Left cardiac atrium (tissue), 4 donors: ENCODE data around the gene METTL5. TPM values are rescaled to one million over a fixed set of nuclear protein-coding genes. Genes with fewer than 3 reads are reported as not detected.
A peak's percentile ranks its signal among the peaks of the same experiment; 100 is the strongest.
"Not testable (repeated sequence)": the region's sequence is repeated elsewhere in the genome, so short reads cannot be mapped to it uniquely, and the experiment has no call there.

Experiments used
- ATAC-seq, 2 donors: fragments of 200-7000 bp; cut with Tn5 transposase; one replicate each; pipeline ENCODE4 v1.9.1; 2020; ENCODE audit warnings: mild to moderate bottlenecking in 2 of 2, moderate library complexity in 2 of 2
- DNase-seq: peaks from one replicate; pipeline ENCODE4 v3.0.0-alpha.2; 2020
- intact Hi-C, 2 donors: fragments of 100-400 bp; cut with DNase I; formaldehyde crosslinking; loops; one replicate each; pipeline versions ENCODE4 v1.14.1 to v1.15.1; 2022 to 2023
- total RNA-seq, 2 donors: library from RNA; stranded (reverse); fragmentation: NEBNext Ultra II Directional; extraction: Animal tissue kit (Norgen Biotek cat#: 25700); gene quantifications; one replicate each; pipeline ENCODE4 v1.2.1, GENCODE V29; 2021
- donor health status: DM: no; HTN: yes; CAD: no.
- donor health status: DM: no; HTN: yes; CAD: no; lungs with severe emphysema.
- donor health status: DM: yes; HTN: yes; CAD: no.
- donor health status: Dilated cardiomyopathy.

METTL5 gene
- total RNA-seq, 2 donors from 2014 or later = 51.5 to 55.2 TPM

GRCh38 chr2:169839954-169840746 lies 15.4 kb upstream of the METTL5 start:
- ATAC-seq (peak; percentile 45 to 73), DNase-seq (no peak)
- intact Hi-C loops = no loop called here

GRCh38 chr2:169838743-169839489 lies 14.2 kb upstream of the METTL5 start:
- peak in 1 of 2 donors; percentile 34 for ATAC-seq
- intact Hi-C loops = no loop called here
- no peak for DNase-seq

- intact Hi-C loops = no loop called here
- ATAC-seq (no peak), DNase-seq (no peak)
Measured at GRCh38 chr2:169834401-169834800, 9.7 kb upstream of the METTL5 start.

- intact Hi-C loops = loop anchor here (5.0 kb wide), 2 partner anchors 49 to 99 kb away; no protein-coding TSS in a partner anchor
- DNase-seq (no peak), ATAC-seq (peak; percentile 47 to 53)
Measured at GRCh38 chr2:169828141-169828811, 3.6 kb upstream of the METTL5 start.

DNA sequence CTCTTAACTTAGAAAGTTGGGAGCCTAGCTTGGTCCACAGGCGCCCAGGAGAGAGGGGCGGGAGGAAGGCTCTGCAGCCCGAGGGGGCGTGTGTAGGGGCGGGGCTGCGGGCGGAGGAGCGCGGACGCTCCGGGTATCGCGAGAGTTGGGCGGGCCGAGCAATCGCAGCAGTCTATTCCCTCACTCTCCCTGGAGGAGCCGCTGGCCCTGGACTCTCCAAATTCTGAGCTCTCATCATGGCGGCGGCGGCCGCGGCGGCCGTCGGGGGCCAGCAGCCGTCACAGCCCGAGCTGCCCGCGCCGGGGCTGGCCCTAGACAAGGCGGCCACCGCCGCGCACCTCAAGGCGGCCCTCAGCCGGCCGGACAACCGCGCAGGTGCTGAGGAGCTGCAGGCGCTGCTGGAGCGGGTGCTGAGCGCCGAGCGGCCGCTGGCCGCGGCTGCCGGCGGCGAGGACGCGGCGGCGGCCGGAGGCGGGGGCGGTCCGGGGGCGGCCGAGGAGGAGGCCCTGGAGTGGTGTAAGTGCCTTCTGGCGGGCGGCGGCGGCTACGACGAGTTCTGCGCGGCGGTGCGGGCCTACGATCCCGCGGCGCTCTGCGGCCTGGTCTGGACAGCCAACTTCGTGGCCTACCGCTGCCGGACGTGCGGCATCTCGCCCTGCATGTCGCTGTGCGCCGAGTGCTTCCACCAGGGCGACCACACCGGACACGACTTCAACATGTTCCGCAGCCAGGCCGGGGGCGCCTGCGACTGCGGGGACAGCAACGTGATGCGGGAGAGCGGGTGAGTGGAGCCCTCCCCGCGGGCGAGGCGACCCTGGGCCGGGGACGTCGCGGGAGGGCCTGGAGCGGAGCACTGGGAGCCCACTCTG lies 2.8 kb upstream of the METTL5 start, which contains the start of gene UBR3:
Gene UBR3, plus strand, starts transcription at position 183 of the 869 bp plus-strand sequence. Its CDS starts 54 bp downstream, at position 237.
- peak; percentile 92 to 94 for ATAC-seq
- intact Hi-C loops = loop anchor here (5.0 kb wide), 2 partner anchors 50 to 100 kb away; no protein-coding TSS in a partner anchor
- DNase-seq = peak; percentile 96

DNA sequence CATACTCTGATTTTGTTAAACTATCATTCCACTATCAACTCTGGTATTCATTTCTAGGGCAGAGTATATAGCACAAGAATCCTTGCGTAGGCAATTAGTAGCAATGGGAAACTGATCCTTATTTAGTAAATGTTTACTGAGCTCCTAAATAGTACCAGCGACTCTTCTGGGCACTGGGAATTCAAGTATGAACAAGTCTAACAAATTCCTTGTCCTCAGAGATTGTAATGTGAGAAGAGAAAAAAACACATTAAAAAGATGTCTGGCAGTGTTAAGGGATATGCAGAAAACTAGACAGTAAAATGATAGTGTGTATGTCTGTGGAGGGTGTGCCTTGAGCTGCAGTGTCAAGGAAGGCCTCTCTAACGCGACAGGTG lies 721 bp downstream of the METTL5 start:
- DNase-seq = no peak
- ATAC-seq = no peak
- intact Hi-C loops = loop anchor here in 1 of 2 donors (2.0 kb wide), 1 partner anchor 105 kb away; no protein-coding TSS in a partner anchor

DNA sequence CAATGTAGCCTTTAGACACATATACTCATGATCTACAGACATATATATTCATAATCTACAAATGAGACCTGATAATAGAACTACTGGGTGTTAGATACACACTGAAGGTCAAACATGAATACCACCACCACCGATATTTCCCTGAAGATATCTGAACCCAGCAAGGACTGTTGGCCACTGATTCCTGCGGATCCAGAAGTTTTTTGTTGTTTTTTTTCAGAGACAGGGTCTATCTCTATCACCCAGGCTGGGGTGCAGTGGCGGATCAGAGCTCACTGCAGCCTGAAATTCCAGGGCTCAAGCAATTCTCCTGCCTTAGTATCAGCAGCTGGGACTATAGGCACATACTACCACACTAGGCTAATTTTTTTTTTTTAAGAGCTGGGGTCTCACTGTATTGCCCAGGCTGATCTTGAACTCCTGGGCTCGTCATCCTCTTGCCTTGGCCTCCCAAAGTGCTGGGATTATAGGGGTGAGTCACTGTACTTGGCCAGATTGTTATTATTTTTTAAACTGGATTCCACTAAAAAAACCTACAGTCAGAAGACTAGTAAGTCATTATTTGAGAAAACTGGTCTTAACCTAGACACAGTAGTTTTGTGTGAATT lies 1.8 kb downstream of the METTL5 start:
- DNase-seq (no peak), ATAC-seq (no peak)
- intact Hi-C loops = no loop called here

GRCh38 chr2:169822036-169822435 lies 2.7 kb downstream of the METTL5 start:
- intact Hi-C loops = no loop called here
- DNase-seq (no peak), ATAC-seq (no peak)

DNA sequence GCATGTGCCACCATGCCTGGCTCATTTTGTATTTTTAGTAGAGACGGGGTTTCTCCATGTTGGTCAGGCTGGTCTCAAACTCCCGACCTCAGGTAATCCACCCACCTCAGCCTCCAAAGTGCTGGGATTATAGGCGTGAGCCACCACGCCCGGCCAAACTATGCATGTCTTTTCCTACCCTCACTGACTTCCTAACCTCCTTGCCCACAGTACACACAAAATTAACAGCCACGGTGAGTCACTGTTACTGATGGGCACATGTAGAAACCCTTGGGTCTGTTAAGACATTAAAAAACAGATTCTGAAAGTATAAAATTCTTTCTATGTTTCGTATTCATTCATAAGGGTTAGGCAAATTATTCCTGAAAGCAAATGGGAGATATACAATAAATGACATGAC lies 4.6 kb downstream of the METTL5 start:
- intact Hi-C loops, DNase-seq, ATAC-seq: not testable (repeated sequence)

DNA sequence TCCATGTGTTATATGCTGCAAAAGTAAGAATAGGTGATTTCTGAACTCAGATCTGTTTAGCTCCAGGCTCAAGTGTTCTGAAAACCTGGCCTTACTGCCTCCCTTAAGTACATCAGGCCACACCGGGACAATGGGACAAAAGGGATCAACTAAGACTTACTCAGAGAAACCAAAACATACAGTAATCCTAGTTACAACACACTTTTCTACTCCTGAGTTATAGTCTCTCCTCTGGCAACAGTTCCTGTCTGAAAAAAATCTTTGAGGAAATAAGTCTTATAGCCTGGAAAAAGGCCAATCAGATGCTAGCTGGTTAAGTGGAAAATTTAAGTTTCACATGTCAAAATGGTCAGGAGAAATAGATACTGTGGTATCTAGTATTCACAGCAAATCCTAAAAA lies 5.6 kb downstream of the METTL5 start:
- ATAC-seq (no peak), DNase-seq (no peak)
- intact Hi-C loops = no loop called here

GRCh38 chr2:169818241-169818640 lies 6.5 kb downstream of the METTL5 start:
- ATAC-seq (no peak), DNase-seq (no peak)
- intact Hi-C loops = no loop called here

GRCh38 chr2:169817369-169817768 lies 7.3 kb downstream of the METTL5 start:
- ATAC-seq, DNase-seq, intact Hi-C loops: not testable (repeated sequence)

DNA sequence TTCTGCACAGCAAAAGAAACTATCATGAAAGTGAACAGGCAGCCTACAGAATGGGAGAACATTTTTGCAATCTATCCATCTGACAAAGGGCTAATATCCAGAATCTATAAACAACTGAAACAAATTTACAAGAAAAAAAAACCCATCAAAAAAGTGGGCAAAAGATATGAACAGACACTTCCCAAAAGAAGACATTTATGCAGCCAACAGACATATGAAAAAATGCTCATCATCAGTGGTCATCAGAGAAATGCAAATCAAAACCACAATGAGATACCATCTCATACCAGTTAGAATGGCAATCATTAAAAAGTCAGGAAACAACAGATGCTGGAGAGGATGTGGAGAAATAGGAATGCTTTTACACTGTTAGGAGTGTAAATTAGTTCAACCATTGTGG lies 7.7 kb downstream of the METTL5 start:
- not testable (repeated sequence) for ATAC-seq, DNase-seq

DNA sequence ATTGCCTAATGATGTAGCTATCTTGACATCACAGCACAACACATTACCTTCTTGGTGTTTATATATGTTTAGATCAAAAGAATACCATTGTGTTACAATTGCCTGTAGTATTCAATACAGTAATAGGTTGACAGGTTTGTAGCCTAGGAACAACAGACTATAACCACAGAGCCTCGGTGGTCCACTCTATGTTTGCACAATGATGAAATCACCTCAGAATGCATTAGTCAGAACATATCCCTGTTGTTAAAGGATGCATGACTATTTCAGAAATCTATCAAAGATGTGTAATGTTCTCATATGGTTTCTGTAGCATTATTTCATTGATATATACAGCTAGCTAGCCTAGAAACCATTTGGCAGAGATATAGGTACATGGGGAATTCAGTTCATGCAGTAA lies 8.9 kb downstream of the METTL5 start:
- intact Hi-C loops = no loop called here
- no peak for ATAC-seq
- DNase-seq = no peak

More for the DNA sequence above, 7.7 kb downstream of the METTL5 start:
- intact Hi-C loops = not testable (repeated sequence)

DNA sequence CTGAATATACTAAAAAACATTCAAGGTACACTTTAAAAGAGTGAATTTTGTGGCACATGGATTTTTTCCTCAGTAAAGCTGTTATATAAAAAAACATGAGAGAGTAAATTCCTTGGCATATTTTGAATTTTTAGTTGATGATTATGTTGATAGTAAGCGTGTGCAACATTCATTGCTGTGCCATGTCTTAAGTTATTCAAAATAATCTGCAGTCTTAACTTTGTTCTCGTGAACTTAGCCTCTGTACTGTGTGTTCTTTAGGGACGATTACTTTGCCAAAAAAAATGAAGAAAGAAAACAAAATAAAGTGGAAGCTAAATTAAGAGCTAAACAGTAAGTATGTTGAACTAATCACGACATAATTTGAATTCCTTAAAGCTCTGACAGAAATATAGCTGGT lies 16.5 kb downstream of the METTL5 start:
- intact Hi-C loops = no loop called here
- ATAC-seq = peak in 1 of 2 donors; percentile 50

DNA sequence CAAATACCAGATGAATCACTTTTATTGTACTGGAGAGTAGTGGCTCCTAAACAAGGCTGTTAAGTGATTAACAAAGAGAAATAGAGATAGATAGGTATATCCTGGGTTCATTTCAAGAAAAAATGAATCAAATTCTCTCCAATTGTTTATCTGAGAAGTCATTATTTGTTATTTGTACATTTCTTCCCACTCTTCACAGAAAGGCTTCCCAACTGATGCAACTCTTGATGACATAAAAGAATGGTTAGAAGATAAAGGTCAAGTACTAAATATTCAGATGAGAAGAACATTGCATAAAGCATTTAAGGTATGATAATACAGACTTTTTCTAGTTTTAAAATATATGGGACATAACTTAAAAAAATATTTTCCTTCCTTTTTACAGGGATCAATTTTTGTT lies 18.1 kb downstream of the METTL5 start:
- intact Hi-C loops = no loop called here
- ATAC-seq = no peak
- no peak for DNase-seq

More for the DNA sequence above, 16.5 kb downstream of the METTL5 start:
- no peak for DNase-seq

DNA sequence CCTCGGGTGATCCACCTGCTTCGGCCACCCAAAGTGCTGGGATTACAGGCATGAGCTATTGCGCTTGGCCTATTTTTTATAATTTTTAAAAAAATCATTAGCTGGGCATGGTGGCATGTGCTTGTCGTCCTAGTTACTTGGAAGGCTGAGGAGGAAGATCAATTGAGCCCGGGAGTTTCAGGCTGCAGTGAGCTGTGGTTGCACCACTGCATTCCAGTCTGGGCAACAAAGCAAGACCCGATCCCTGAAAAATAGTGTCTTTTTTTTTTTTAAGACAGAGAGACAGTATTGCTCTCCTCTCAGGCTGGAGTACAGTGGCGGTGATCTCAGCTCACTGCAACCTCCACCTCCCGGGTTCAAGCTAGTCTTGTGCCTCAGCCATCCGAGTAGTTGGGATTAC lies 21.2 kb downstream of the METTL5 start:
- intact Hi-C loops = no loop called here
- DNase-seq (no peak), ATAC-seq (no peak)
